Muscle layer of duodenum (tissue), 2 donors: ENCODE measurements around the gene ZFP91.
"Not testable (repeated sequence)": the region's sequence is repeated elsewhere in the genome, so short reads cannot be mapped to it uniquely, and the experiment has no call there.

Source experiments
- H3K27ac ChIP-seq: one replicate; pipeline ENCODE4 v1.7.0; 2013; ENCODE audit warnings: mild to moderate bottlenecking, low read length
- H3K27me3 ChIP-seq: one replicate; pipeline ENCODE4 v1.7.0; 2013; ENCODE audit warnings: low read depth, mild to moderate bottlenecking, control low read depth, low read length
- H3K36me3 ChIP-seq, 2 donors: one replicate each; pipeline ENCODE4 v1.7.0; 2013; ENCODE audit warnings: low read length in 2 of 2, control low read depth in 1 of 2, mild to moderate bottlenecking in 1 of 2; ENCODE audit not compliant: insufficient read depth in 2 of 2, control insufficient read depth in 1 of 2
- H3K4me1 ChIP-seq, 2 donors: one replicate each; pipeline ENCODE4 v1.7.0; 2013; ENCODE audit warnings: low read length in 2 of 2, mild to moderate bottlenecking in 2 of 2, control low read depth in 1 of 2, moderate library complexity in 1 of 2; ENCODE audit not compliant: insufficient read depth in 2 of 2, control insufficient read depth in 1 of 2
- H3K4me3 ChIP-seq, 2 donors: one replicate each; pipeline ENCODE4 v1.7.0; 2013; ENCODE audit warnings: low read length in 2 of 2, low read depth in 1 of 2, mild to moderate bottlenecking in 1 of 2
- H3K9me3 ChIP-seq, 2 donors: one replicate each; pipeline ENCODE4 v1.7.0; 2013; ENCODE audit warnings: low read length in 2 of 2, control low read depth in 1 of 2, mild to moderate bottlenecking in 1 of 2; ENCODE audit not compliant: control insufficient read depth in 1 of 2
- donor health status: healthy.

The ZFP91 gene

DNA sequence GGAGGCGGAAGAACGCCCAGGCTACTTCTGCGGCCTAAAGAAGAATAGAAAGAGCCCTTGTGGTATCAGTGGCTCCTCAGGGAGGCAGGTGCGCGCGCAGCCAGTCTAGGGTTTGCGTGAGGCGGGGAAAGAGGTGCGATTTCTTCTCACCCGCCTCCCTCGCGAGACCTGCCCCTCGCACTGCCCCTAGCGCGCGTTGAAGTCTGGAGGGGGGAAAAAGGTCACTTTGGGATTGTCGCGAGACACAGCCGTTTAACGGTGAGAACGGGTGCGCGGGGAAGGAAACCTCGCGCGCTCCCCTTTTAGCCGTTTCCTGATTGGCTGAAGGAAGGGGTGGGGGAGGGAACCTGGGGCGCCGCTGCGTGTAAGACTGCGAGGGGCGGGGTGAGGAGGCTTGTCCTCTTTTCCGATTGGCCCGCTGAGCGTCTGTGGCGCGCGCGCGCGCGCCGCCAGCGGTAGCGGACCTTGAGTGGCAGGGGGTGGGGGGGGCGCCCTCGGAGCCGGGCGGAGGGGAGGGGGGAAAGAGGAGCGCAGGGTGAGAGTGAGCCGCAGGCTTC, at the start of gene ZFP91:
Gene ZFP91, plus strand, starts transcription at position 429 of the 557 bp plus-strand sequence. CDS start 219 bp downstream, outside the sequence.
- Histone ChIP-seq H3K27ac (peak within 1 kb of the TSS; percentile 100), H3K27me3 (no peaks in the 10 kb centered on the region), H3K9me3 (no peaks in the 10 kb centered on the region), H3K4me1 (peaks cover 22 to 59% of the 10 kb centered on the region in 2 donors), H3K36me3 (peaks cover 0 to 26% of the 10 kb centered on the region in 2 donors), H3K4me3 (peak within 1 kb of the TSS; percentile 90 to 92)

- no peak overlapping the region for H3K27ac ChIP-seq
- H3K9me3 ChIP-seq = no peaks in the 10 kb centered on the region
- no peaks in the 10 kb centered on the region for H3K4me1 ChIP-seq
- no peak overlapping the region for H3K4me3 ChIP-seq
- H3K36me3 ChIP-seq = peaks cover 10 to 36% of the 10 kb centered on the region in 2 donors
- H3K27me3 ChIP-seq = no peaks in the 10 kb centered on the region
These were observed 48.6 kb upstream of the ZFP91 start for GRCh38 chr11:58530236-58530635.

GRCh38 chr11:58531865-58532341, 47.0 kb upstream of the ZFP91 start:
- peaks cover 10 to 33% of the 10 kb centered on the region in 2 donors for H3K36me3 ChIP-seq
- no peaks in the 10 kb centered on the region for H3K4me1 ChIP-seq
- H3K27ac ChIP-seq = no peak overlapping the region
- no peaks in the 10 kb centered on the region for H3K9me3 ChIP-seq
- H3K4me3 ChIP-seq = no peak overlapping the region
- no peaks in the 10 kb centered on the region for H3K27me3 ChIP-seq

DNA sequence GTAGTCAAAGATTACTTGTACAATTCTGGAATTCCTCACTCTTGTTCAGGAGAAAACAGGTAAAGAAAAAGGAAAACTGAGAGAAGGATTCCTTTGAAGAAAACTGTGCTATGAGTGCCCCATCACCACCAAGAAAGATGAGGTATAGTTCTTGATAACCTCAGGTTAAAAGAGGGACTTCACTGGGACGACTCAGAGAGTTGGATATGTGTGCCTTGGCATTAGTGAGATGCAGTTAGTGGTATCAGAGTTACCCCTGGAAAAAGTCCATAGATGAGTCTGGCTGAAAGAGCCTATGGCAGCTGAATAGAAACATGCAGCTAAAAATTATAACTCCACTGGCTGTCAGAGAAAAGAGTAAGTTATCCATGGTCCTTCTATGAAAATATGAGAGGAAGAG, 32.0 kb upstream of the ZFP91 start:
- Histone ChIP-seq H3K4me1 (no peaks in the 10 kb centered on the region), H3K36me3 (peaks cover 63 to 65% of the 10 kb centered on the region in 2 donors), H3K27ac (no peak overlapping the region), H3K27me3 (no peaks in the 10 kb centered on the region), H3K9me3 (no peaks in the 10 kb centered on the region), H3K4me3 (no peak overlapping the region)

- H3K4me1 ChIP-seq = no peaks in the 10 kb centered on the region
- no peaks in the 10 kb centered on the region for H3K27me3 ChIP-seq
- H3K36me3 ChIP-seq = peaks cover 58 to 69% of the 10 kb centered on the region in 2 donors
- no peak overlapping the region for H3K27ac ChIP-seq
- no peaks in the 10 kb centered on the region for H3K9me3 ChIP-seq
- H3K4me3 ChIP-seq = no peak overlapping the region
These were observed 29.2 kb upstream of the ZFP91 start for GRCh38 chr11:58549644-58550043.

- H3K9me3 ChIP-seq = no peaks in the 10 kb centered on the region
- H3K36me3 ChIP-seq = peaks cover 10 to 15% of the 10 kb centered on the region in 2 donors
- H3K27me3 ChIP-seq = no peaks in the 10 kb centered on the region
- no peak overlapping the region for H3K27ac ChIP-seq
- H3K4me3 ChIP-seq = no peak overlapping the region
- no peaks in the 10 kb centered on the region for H3K4me1 ChIP-seq
These were observed 18.0 kb upstream of the ZFP91 start for GRCh38 chr11:58560842-58561241.

GRCh38 chr11:58561394-58562098, 17.3 kb upstream of the ZFP91 start:
- no peak overlapping the region for H3K27ac ChIP-seq
- H3K4me1 ChIP-seq = no peaks in the 10 kb centered on the region
- H3K9me3 ChIP-seq = no peaks in the 10 kb centered on the region
- H3K27me3 ChIP-seq = no peaks in the 10 kb centered on the region
- no peak overlapping the region for H3K4me3 ChIP-seq
- peaks cover 10 to 15% of the 10 kb centered on the region in 2 donors for H3K36me3 ChIP-seq

DNA sequence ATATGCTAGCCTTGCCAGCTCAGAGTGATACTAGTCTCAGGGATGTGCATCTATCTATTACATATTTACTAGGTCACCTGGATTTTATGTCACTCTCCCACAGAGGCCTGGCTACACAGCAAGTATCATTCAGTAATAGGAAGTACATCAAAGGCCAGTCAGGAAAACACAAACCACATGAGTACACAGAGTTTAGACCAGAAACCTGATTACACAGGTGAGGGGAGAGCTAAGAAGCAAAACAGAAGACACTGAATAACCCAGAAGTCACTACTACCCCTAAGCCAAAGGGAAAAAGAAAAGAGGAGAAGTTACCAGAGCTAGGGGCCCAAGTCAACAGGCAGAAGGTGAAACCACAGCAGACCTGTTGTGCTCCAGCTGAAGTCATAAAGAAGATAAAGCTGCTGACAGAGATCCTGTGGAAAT, 16.5 kb upstream of the ZFP91 start:
- no peak overlapping the region for H3K4me3 ChIP-seq
- H3K9me3 ChIP-seq = no peaks in the 10 kb centered on the region
- H3K27ac ChIP-seq = no peak overlapping the region
- H3K36me3 ChIP-seq = peaks cover 10 to 15% of the 10 kb centered on the region in 2 donors
- no peaks in the 10 kb centered on the region for H3K27me3 ChIP-seq
- H3K4me1 ChIP-seq = no peaks in the 10 kb centered on the region

DNA sequence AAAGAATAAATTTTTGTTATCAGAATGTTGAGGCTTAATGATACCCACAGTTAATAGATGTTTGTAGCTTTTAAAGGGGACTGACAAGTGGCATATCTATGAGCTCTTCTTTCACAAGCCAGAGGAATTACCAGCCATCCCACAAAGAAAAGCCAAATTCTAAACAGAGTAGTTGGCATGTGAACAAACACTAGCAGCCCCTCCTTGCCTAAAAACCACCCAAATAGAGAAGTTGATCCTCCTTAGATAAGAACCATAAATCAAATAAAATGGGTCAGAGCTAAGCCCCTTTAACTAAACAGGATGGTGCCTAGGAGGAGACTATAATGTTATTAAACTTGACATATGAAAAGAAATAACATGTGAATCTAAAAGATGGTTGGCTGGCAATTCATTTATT, 14.6 kb upstream of the ZFP91 start:
- Histone ChIP-seq H3K27me3 (no peaks in the 10 kb centered on the region), H3K4me3 (no peak overlapping the region), H3K27ac (no peak overlapping the region), H3K36me3 (peaks cover 16 to 22% of the 10 kb centered on the region in 2 donors), H3K9me3 (no peaks in the 10 kb centered on the region), H3K4me1 (no peaks in the 10 kb centered on the region)

DNA sequence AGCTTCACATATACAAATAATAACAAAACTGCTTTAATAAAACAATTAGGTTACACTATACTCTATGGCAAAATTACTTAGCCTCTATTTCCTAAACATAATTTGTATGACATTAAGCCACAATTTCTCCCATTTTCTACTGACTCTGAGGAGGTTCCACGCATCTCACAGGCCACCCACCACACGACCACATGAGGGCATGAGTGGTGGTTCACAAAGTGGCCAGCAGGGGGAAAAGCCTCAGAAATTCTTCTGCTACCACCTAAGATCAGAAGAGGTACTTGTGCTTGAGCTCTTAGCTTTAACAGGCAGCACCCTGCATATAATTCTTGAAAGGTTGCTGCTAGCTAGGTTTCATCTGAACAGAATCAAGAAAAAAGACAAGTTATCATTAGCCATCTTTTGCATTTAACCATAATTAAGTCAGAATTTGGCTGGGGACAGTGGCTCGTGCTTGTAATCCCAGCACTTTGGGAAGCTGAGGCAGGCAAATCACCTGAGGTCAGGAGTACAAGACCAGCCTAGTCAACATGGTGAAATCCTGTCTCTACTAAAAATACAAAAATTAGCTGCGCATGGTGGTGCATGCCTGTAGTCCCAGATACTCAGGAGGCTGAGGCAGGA, 10.9 kb upstream of the ZFP91 start:
- Histone ChIP-seq H3K4me1 (peaks cover 0 to under 1% of the 10 kb centered on the region in 2 donors), H3K4me3 (no peak overlapping the region), H3K27me3 (no peaks in the 10 kb centered on the region), H3K27ac (no peak overlapping the region), H3K9me3 (no peaks in the 10 kb centered on the region), H3K36me3 (peaks cover 9 to 17% of the 10 kb centered on the region in 2 donors)

- not testable (repeated sequence) for H3K27me3 ChIP-seq, H3K4me3 ChIP-seq, H3K9me3 ChIP-seq
- H3K4me1 ChIP-seq = peaks cover 9 to 35% of the 10 kb centered on the region in 2 donors
- H3K27ac ChIP-seq = peak overlapping the region; percentile 100
- H3K36me3 ChIP-seq = peaks cover 9 to 25% of the 10 kb centered on the region in 2 donors
These were observed 6.0 kb upstream of the ZFP91 start for GRCh38 chr11:58572906-58573305.
